Tibial nerve (tissue), 4 donors: Measurements from ENCODE around the gene LRIG2. TPM values are rescaled to one million over a fixed set of nuclear protein-coding genes. Genes with fewer than 3 reads are reported as not detected.

Source experiments
- DNase-seq, 2 donors: peaks; one replicate each; pipeline ENCODE4 v3.0.0-alpha.2; 2019; ENCODE audit warnings: low spot score in 2 of 2
- H3K27ac ChIP-seq, 4 donors: fragments of 200-600 bp; sonication (generic) in 3 of 4; one replicate each; pipeline ENCODE4 v1.5.1; 2017 to 2019; ENCODE audit warnings: mild to moderate bottlenecking in 1 of 4
- H3K27me3 ChIP-seq, 2 donors: fragments of 200-600 bp; sonication (generic) in 1 of 2; one replicate each; pipeline versions ENCODE4 v1.5.1 to v1.6.0; 2017 to 2019
- H3K36me3 ChIP-seq, 3 donors: fragments of 200-600 bp; sonication (generic); one replicate each; pipeline ENCODE4 v1.5.1; 2018 to 2019
- H3K4me1 ChIP-seq, 4 donors: fragments of 200-600 bp; sonication (generic) in 3 of 4; one replicate each; pipeline ENCODE4 v1.5.1; 2017 to 2019
- H3K4me3 ChIP-seq, 4 donors: fragments of 200-600 bp; sonication (generic) in 3 of 4; one replicate each; pipeline ENCODE4 v1.5.1; 2017 to 2019; ENCODE audit warnings: mild to moderate bottlenecking in 1 of 4, moderate library complexity in 1 of 4
- H3K9me3 ChIP-seq, 4 donors: fragments of 200-600 bp; sonication (generic) in 3 of 4; one replicate each; pipeline ENCODE4 v1.5.1; 2017 to 2019
- EP300 ChIP-seq, 2 donors: sonication (generic); formaldehyde crosslinking; IDR thresholded peaks; one replicate each; pipeline ENCODE4 v1.6.1; 2017; ENCODE audit warnings: antibody characterized with exemption in 2 of 2, mild to moderate bottlenecking in 1 of 2
- POLR2A ChIP-seq, 2 donors: fragments of 450-650 bp; IDR thresholded peaks; one replicate each; pipeline ENCODE4 v1.6.1; 2017; ENCODE audit warnings: antibody characterized with exemption in 2 of 2, mild to moderate bottlenecking in 2 of 2, moderate library complexity in 2 of 2
- WGBS, 2 donors: methylation state at CpG; one replicate each; pipeline ENCODE4 v1.1.5; 2018; 5-methylcytosine and 5-hydroxymethylcytosine counted together
- total RNA-seq, 4 donors: library from RNA; depleted of rRNA; stranded (reverse); fragments of >200 nt; gene quantifications; one replicate each; pipeline ENCODE4 v1.1.0, GENCODE V29; 2016
- TF ChIP-seq, protein P1 (sequence below), 5 experiments: fragments of 200-600 bp in 3 of 5; fragments of 450-650 bp in 2 of 5; sonication (generic) in 3 of 5; IDR thresholded peaks; one replicate each; pipeline ENCODE4 v1.5.1; 2016 to 2019; ENCODE audit warnings: antibody characterized with exemption in 5 of 5, mild to moderate bottlenecking in 3 of 5, moderate library complexity in 2 of 5

Gene LRIG2
- total RNA-seq, 4 donors from 2014 or later, result 22.2 to 75.9 (median 25.3) TPM

DNA sequence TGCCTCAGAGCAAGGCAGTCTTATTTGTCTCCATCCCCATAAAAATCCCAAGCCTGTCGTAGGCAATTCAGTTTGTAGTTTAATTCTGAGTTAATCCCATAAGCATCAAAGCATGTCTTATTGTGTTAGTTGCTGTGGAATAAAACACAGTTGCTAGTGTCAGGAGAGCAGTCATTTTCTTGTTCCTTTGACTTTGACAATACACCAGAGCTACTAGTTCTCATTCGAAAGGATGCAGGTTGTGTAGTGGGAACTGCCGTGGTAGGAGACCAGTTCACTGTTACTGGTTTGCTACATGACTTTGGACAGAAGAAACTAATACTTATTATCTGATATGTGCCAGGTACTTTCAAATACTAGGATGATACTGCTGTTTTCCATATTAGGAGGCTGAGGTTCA lies 23.5 kb downstream of the LRIG2 start:
- Histone ChIP-seq H3K27ac (no peak overlapping the region), H3K4me1 (peaks cover 0 to 6% (median 0%) of the 10 kb centered on the region in 4 donors), H3K9me3 (no peaks in the 10 kb centered on the region), H3K36me3 (peaks cover 3 to 80% (median 13%) of the 10 kb centered on the region in 3 donors), H3K4me3 (no peak overlapping the region), H3K27me3 (no peaks in the 10 kb centered on the region)
- 86 to 93% methylated on average over 3 of the region's 3 CpGs for WGBS, 2 donors
- TF ChIP-seq EP300 (IDR thresholded peaks at IDR 0.05), result no peak
- TF ChIP-seq, protein P1, sequence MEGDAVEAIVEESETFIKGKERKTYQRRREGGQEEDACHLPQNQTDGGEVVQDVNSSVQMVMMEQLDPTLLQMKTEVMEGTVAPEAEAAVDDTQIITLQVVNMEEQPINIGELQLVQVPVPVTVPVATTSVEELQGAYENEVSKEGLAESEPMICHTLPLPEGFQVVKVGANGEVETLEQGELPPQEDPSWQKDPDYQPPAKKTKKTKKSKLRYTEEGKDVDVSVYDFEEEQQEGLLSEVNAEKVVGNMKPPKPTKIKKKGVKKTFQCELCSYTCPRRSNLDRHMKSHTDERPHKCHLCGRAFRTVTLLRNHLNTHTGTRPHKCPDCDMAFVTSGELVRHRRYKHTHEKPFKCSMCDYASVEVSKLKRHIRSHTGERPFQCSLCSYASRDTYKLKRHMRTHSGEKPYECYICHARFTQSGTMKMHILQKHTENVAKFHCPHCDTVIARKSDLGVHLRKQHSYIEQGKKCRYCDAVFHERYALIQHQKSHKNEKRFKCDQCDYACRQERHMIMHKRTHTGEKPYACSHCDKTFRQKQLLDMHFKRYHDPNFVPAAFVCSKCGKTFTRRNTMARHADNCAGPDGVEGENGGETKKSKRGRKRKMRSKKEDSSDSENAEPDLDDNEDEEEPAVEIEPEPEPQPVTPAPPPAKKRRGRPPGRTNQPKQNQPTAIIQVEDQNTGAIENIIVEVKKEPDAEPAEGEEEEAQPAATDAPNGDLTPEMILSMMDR (IDR thresholded peaks at IDR 0.05), result no peak
- TF ChIP-seq POLR2A (IDR thresholded peaks at IDR 0.05), result no peak
- no peak for DNase-seq

DNA sequence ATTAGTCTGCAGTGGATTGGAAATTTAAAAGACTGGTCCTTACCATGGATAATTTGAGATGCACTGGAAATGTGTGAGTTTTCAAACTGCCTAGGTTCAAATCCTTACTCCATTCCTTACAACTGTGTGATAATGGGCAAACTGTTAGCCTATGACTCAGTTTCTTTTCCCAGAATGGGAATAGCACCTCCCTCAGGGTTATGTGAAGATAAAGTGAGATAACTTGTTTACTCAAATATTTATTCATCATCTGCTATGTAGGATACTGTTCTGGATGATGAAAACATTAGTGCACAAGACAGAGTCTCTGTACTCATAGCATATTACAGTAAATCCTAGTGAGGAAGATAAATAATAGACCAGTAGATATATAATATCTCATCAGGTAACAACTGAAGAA lies 28.6 kb downstream of the LRIG2 start:
- DNase-seq, result no peak
- Histone ChIP-seq H3K9me3 (no peaks in the 10 kb centered on the region), H3K4me3 (no peak overlapping the region), H3K27ac (no peak overlapping the region), H3K4me1 (no peaks in the 10 kb centered on the region), H3K36me3 (peaks cover 3 to 88% (median 18%) of the 10 kb centered on the region in 3 donors), H3K27me3 (no peaks in the 10 kb centered on the region)
- no peak for TF ChIP-seq POLR2A (IDR thresholded peaks at IDR 0.05)
- TF ChIP-seq EP300 (IDR thresholded peaks at IDR 0.05), result no peak
- TF ChIP-seq, protein P1 (IDR thresholded peaks at IDR 0.05), result no peak

DNA sequence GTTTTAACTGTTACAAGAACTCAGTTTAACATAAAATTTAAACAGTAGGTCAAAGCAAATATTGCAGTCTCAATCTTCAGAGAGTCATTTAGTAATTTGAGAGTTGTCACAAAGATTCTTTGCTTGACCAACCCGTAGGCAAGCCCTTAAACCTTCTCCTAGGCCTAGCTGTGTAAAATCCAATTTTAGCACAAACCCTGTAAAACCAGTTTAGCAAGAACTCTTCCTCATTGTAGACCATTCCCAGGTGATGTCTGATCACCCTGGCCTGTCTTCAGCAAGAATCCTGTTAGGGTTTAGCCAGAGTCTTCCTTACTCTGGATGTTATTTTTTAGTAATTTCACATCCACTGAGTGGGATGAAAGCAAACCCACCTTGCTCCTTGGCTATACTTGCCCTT lies 30.1 kb downstream of the LRIG2 start:
- no peak overlapping the region for H3K4me3 ChIP-seq
- no peak overlapping the region for H3K27ac ChIP-seq
- WGBS, 2 donors, result 88 to 97% methylated on average over 1 of the region's 1 CpG
- H3K9me3 ChIP-seq, result no peaks in the 10 kb centered on the region
- peaks cover 3 to 94% (median 20%) of the 10 kb centered on the region in 3 donors for H3K36me3 ChIP-seq
- DNase-seq, result no peak
- no peaks in the 10 kb centered on the region for H3K27me3 ChIP-seq
- TF ChIP-seq EP300 (IDR thresholded peaks at IDR 0.05), result no peak
- TF ChIP-seq POLR2A (IDR thresholded peaks at IDR 0.05), result no peak
- TF ChIP-seq, protein P1 (IDR thresholded peaks at IDR 0.05), result no peak
- H3K4me1 ChIP-seq, result no peaks in the 10 kb centered on the region

DNA sequence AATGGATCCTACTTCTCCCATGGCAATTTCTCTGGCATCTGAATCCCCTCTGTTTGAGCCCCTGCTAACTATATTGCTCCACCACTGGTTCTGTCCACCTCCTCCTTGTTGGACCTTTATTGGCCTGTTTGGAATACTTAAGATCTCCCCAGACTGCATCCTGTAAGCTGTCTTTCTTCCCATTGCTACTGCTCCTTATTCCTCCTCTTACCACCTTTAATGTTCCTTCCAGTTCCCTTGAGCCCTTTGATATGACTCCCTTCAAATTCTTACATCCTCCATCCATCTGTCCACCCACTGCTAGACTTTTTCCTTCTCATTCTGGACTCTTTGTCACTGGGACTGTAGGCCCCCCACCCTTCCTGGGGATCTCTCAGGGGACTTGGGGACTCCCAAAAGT lies 31.0 kb downstream of the LRIG2 start:
- DNase-seq, result no peak
- Histone ChIP-seq H3K4me3 (no peak overlapping the region), H3K27me3 (no peaks in the 10 kb centered on the region), H3K27ac (no peak overlapping the region), H3K4me1 (no peaks in the 10 kb centered on the region), H3K36me3 (peaks cover 3 to 94% (median 25%) of the 10 kb centered on the region in 3 donors), H3K9me3 (no peaks in the 10 kb centered on the region)
- TF ChIP-seq EP300 (IDR thresholded peaks at IDR 0.05), result no peak
- no peak for TF ChIP-seq POLR2A (IDR thresholded peaks at IDR 0.05)
- TF ChIP-seq, protein P1 (IDR thresholded peaks at IDR 0.05), result no peak

DNA sequence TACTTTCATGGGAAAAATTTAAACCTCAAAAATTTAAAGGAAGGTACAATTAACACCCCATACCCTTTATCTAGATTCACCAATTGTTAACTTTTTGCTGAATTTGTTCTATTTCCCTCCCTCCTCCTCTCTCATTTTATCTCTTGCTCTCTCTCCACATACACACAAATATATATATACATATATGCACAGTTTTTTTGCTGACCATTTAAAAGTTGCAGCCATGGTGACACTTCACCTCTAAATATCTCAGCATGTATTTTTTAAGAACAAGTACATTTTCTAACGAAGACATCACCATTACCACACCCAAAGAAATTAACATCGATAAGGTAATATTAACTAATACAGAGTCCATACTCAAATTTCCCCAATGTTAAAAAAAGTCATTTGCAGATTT lies 33.9 kb downstream of the LRIG2 start:
- no peak for DNase-seq
- TF ChIP-seq POLR2A (IDR thresholded peaks at IDR 0.05) (no peak), EP300 (IDR thresholded peaks at IDR 0.05) (no peak)
- TF ChIP-seq, protein P1 (IDR thresholded peaks at IDR 0.05), result no peak
- no peak overlapping the region for H3K4me3 ChIP-seq
- no peaks in the 10 kb centered on the region for H3K4me1 ChIP-seq
- no peaks in the 10 kb centered on the region for H3K9me3 ChIP-seq
- no peak overlapping the region for H3K27ac ChIP-seq
- 89 to 92% methylated on average over 2 of the region's 2 CpGs for WGBS, 2 donors
- H3K27me3 ChIP-seq, result no peaks in the 10 kb centered on the region
- peaks cover 0 to 94% (median 41%) of the 10 kb centered on the region in 3 donors for H3K36me3 ChIP-seq
